H1 (cell line): ENCODE data around the gene TEKT4. TPM values are rescaled to one million over a fixed set of nuclear protein-coding genes. Genes with fewer than 3 reads are reported as not detected.

ENCODE experiments used
- CTCF ChIA-PET: fragments of 300-600 bp; sonication (Branson Sonifier 250); formaldehyde crosslinking; loops from one replicate; lab custom pipeline; 2021; ENCODE audit not compliant: partially characterized antibody; lab: Charles Lee
- POLR2A ChIA-PET: fragments of 300-600 bp; sonication (Branson Sonifier 250); formaldehyde crosslinking; loops from one replicate; lab custom pipeline; 2021; ENCODE audit warnings: inconsistent platforms; ENCODE audit not compliant: partially characterized antibody; lab: Charles Lee
- DNase-seq, 2 experiments: peaks; one replicate each; pipeline versions ENCODE4 v3.0.0 to v3.0.0-alpha.2; 2010 to 2022; ENCODE audit warnings: low spot score in 2 of 2, low read depth in 1 of 2, mixed read lengths in 1 of 2
- FAIRE-seq: peaks from 2 replicates; lab custom pipeline; 2011; peaks lifted over from hg19 to GRCh38; lab: Jason Lieb, UNC
- H2AFZ ChIP-seq: 2 replicates; pipeline ENCODE4 v1.8.1; 2012; ENCODE audit warnings: low read length, inconsistent platforms
- H2AK5ac ChIP-seq: 2 replicates; pipeline ENCODE4 v1.6.1; 2013; ENCODE audit warnings: low read depth, low read length
- H2BK120ac ChIP-seq: replicated peaks from 2 replicates; pipeline ENCODE3; 2013; ENCODE audit warnings: low read depth, low read length, inconsistent platforms
- H2BK12ac ChIP-seq: 2 replicates; pipeline ENCODE4 v1.6.1; 2013; ENCODE audit warnings: low read depth, low read length
- H2BK15ac ChIP-seq: 2 replicates; pipeline ENCODE4 v1.6.1; 2013; ENCODE audit warnings: low read length
- H2BK20ac ChIP-seq: 2 replicates; pipeline ENCODE4 v1.6.1; 2013; ENCODE audit warnings: low read length
- H2BK5ac ChIP-seq: 2 replicates; pipeline ENCODE4 v1.6.1; 2013; ENCODE audit warnings: low read depth, low read length
- H3K14ac ChIP-seq: 2 replicates; pipeline ENCODE4 v1.6.1; 2013; ENCODE audit warnings: inconsistent platforms; ENCODE audit not compliant: insufficient read length
- H3K18ac ChIP-seq: 2 replicates; pipeline ENCODE4 v1.6.1; 2013; ENCODE audit warnings: low read length; ENCODE audit errors: extremely low read depth
- H3K23ac ChIP-seq: 2 replicates; pipeline ENCODE4 v1.6.1; 2013; ENCODE audit warnings: inconsistent platforms; ENCODE audit not compliant: insufficient read length
- H3K23me2 ChIP-seq: 2 replicates; pipeline ENCODE4 v1.6.1; 2013; ENCODE audit warnings: low read depth, low read length
- H3K27ac ChIP-seq: 2 replicates; pipeline ENCODE4 v1.6.1; 2011; ENCODE audit warnings: low read depth, low read length, inconsistent platforms
- H3K27me3 ChIP-seq, 4 experiments: replicated peaks in 1 of 4; 1 replicate in 1 of 4; 2 replicates in 3 of 4; pipeline versions ENCODE4 v1.6.1 to v1.8.1; 2011 to 2013; ENCODE audit warnings: low read length in 3 of 4, mild to moderate bottlenecking in 3 of 4, inconsistent platforms in 2 of 4, mixed read lengths in 2 of 4, moderate library complexity in 1 of 4; ENCODE audit not compliant: control insufficient read depth in 3 of 4, insufficient read depth in 3 of 4; ENCODE audit errors: extremely low read depth in 1 of 4
- H3K36me3 ChIP-seq, 4 experiments: 2 replicates each; pipeline versions ENCODE4 v1.6.1 to v1.8.1; 2011 to 2013; ENCODE audit warnings: mild to moderate bottlenecking in 4 of 4, low read length in 3 of 4, moderate library complexity in 2 of 4, control low read depth in 1 of 4, inconsistent platforms in 1 of 4; ENCODE audit not compliant: insufficient read depth in 4 of 4, control insufficient read depth in 2 of 4
- H3K4ac ChIP-seq: replicated peaks from 2 replicates; pipeline ENCODE3; 2013; ENCODE audit warnings: low read length, low read depth, mixed read lengths, inconsistent platforms; ENCODE audit not compliant: insufficient read length
- H3K4me1 ChIP-seq, 4 experiments: replicated peaks in 1 of 4; 1 replicate in 1 of 4; 2 replicates in 3 of 4; pipeline versions ENCODE4 v1.6.1 to v1.8.1; 2011 to 2013; ENCODE audit warnings: low read length in 3 of 4, inconsistent platforms in 2 of 4, mixed read lengths in 1 of 4; ENCODE audit not compliant: insufficient read depth in 4 of 4, control insufficient read depth in 3 of 4
- H3K4me2 ChIP-seq, 2 experiments: 2 replicates each; pipeline versions ENCODE4 v1.6.1 to v1.8.1; 2011 to 2013; ENCODE audit warnings: low read depth in 2 of 2, low read length in 2 of 2, control low read depth in 1 of 2, inconsistent platforms in 1 of 2, mild to moderate bottlenecking in 1 of 2; ENCODE audit not compliant: insufficient read depth in 1 of 2
- H3K4me3 ChIP-seq, 4 experiments: fragments of 200-600, 300-600 bp in 1 of 4; sonication (generic), shearing (Covaris generic), sonication (Bioruptor Twin) in 1 of 4; 2 replicates each; pipeline versions ENCODE4 v1.5.1 to v1.8.1; 2011 to 2016; ENCODE audit warnings: low read length in 4 of 4, low read depth in 3 of 4, control low read depth in 2 of 4, inconsistent platforms in 2 of 4, mild to moderate bottlenecking in 2 of 4, mixed read lengths in 1 of 4, moderate library complexity in 1 of 4; ENCODE audit not compliant: insufficient read depth in 2 of 4; ENCODE audit errors: extremely low read depth in 1 of 4
- H3K56ac ChIP-seq: replicated peaks from 2 replicates; pipeline ENCODE3; 2013; ENCODE audit warnings: low read depth, mild to moderate bottlenecking, mixed read lengths, low read length, inconsistent platforms; ENCODE audit not compliant: insufficient read length
- H3K79me1 ChIP-seq: 2 replicates; pipeline ENCODE4 v1.6.1; 2013; ENCODE audit warnings: low read depth, low read length, control low read depth
- H3K79me2 ChIP-seq, 2 experiments: 2 replicates each; pipeline versions ENCODE4 v1.6.1 to v1.8.1; 2012 to 2013; ENCODE audit warnings: low read length in 2 of 2, mild to moderate bottlenecking in 2 of 2, inconsistent platforms in 1 of 2; ENCODE audit not compliant: insufficient read depth in 2 of 2, control insufficient read depth in 1 of 2
- H3K9ac ChIP-seq, 4 experiments: replicated peaks in 1 of 4; 1 replicate in 1 of 4; 2 replicates in 3 of 4; pipeline versions ENCODE4 v1.6.1 to v1.8.1; 2011 to 2013; ENCODE audit warnings: low read depth in 3 of 4, low read length in 3 of 4, control low read depth in 2 of 4, mild to moderate bottlenecking in 2 of 4, moderate library complexity in 2 of 4, inconsistent platforms in 1 of 4; ENCODE audit errors: extremely low read depth in 1 of 4
- H3K9me3 ChIP-seq, 2 experiments: 2 replicates each; pipeline versions ENCODE4 v1.6.1 to v1.8.1; 2012 to 2013; ENCODE audit warnings: mild to moderate bottlenecking in 2 of 2, moderate library complexity in 2 of 2, control low read depth in 1 of 2, inconsistent platforms in 1 of 2, low read depth in 1 of 2, low read length in 1 of 2, mixed read lengths in 1 of 2; ENCODE audit not compliant: insufficient read depth in 2 of 2
- H4K20me1 ChIP-seq, 2 experiments: replicated peaks in 1 of 2; 2 replicates each; pipeline versions ENCODE3 to v1.8.1; 2011 to 2013; ENCODE audit warnings: inconsistent platforms in 2 of 2, low read length in 2 of 2, mild to moderate bottlenecking in 1 of 2; ENCODE audit not compliant: insufficient read depth in 2 of 2, control insufficient read depth in 1 of 2
- H4K5ac ChIP-seq: 2 replicates; pipeline ENCODE4 v1.6.1; 2013; ENCODE audit warnings: low read length, low read depth, mixed read lengths, inconsistent platforms; ENCODE audit not compliant: insufficient read length
- H4K8ac ChIP-seq: 2 replicates; pipeline ENCODE4 v1.8.0; 2013; ENCODE audit warnings: mild to moderate bottlenecking, moderate library complexity, low read length, inconsistent platforms; ENCODE audit not compliant: insufficient read depth; ENCODE audit errors: extremely low read depth
- H4K91ac ChIP-seq: replicated peaks from 2 replicates; pipeline ENCODE3; 2013; ENCODE audit warnings: low read length, mixed read lengths, inconsistent platforms; ENCODE audit not compliant: insufficient read length
- CBX5 ChIP-seq: fragments of 300-800, 300-1000 bp; sonication (generic); IDR thresholded peaks from 2 replicates; pipeline ENCODE4 v1.7.1; 2016; ENCODE audit warnings: antibody characterized with exemption, low read length, low read depth
- EGR1 ChIP-seq: IDR thresholded peaks from 2 replicates; pipeline ENCODE4 v1.6.1; 2011; ENCODE audit warnings: low read depth, low read length, borderline replicate concordance
- WGBS, 2 experiments: shearing (Covaris generic) in 1 of 2; methylation state at CpG; one replicate each; pipeline versions ENCODE4 v1.1.6 to v1.1.7; 2013 to 2015; ENCODE audit warnings: low lambda C conversion rate in 2 of 2, mixed read lengths in 2 of 2, inconsistent platforms in 1 of 2, low coverage in 1 of 2, missing lambda C conversion rate in 1 of 2; ENCODE audit not compliant: insufficient replicate concordance in 2 of 2, insufficient coverage in 1 of 2, insufficient read length in 1 of 2; ENCODE audit errors: extremely low coverage in 1 of 2, missing lambda C conversion rate in 1 of 2; 5-methylcytosine and 5-hydroxymethylcytosine counted together
- polyA plus RNA-seq, 7 experiments: library from polyadenylated mRNA; depleted of rRNA in 3 of 7; stranded (reverse) in 5 of 7; unstranded in 2 of 7; fragments of >200 nt in 5 of 7; fragments of 200-250 nt in 2 of 7; gene quantifications; 1 replicate in 5 of 7; 2 replicates in 1 of 7; 4 replicates in 1 of 7; pipeline versions ENCODE4 v1.2.1 to v1.2.3, GENCODE V29; 2011 to 2013; ENCODE audit warnings: missing spikeins in 2 of 7, mixed read lengths in 2 of 7
- total RNA-seq: library from RNA; stranded (reverse); fragmentation: NEBNext Ultra II Directional; extraction: Animal tissue kit (Norgen Biotek cat#: 25700); gene quantifications from 2 replicates; pipeline ENCODE4 v1.2.1, GENCODE V29; 2021

The TEKT4 gene
- total and polyA plus RNA-seq, 2 of the 8 experiments (the other 6 are each of a cell fraction or from before 2014, with no cell fraction given), result not detected

- no peak overlapping the region for H3K9ac ChIP-seq
- 89% methylated on average over 23 of the region's 28 CpGs; no CpG with 5 or more reads in 1 of the 2 experiments for WGBS, 2 experiments
- no peak overlapping the region for H2AK5ac ChIP-seq
- H3K23ac ChIP-seq, result no peak overlapping the region
- no peaks in the 10 kb centered on the region for H3K79me2 ChIP-seq
- no peak for FAIRE-seq
- H3K23me2 ChIP-seq, result no peaks in the 10 kb centered on the region
- H3K4me2 ChIP-seq, result no peak overlapping the region
- POLR2A ChIA-PET, result no interaction called here
- H3K56ac ChIP-seq, result no peak overlapping the region
- H2BK15ac ChIP-seq, result no peak overlapping the region
- no peaks in the 10 kb centered on the region for H4K20me1 ChIP-seq
- H2AFZ ChIP-seq, result no peak overlapping the region
- H3K4me1 ChIP-seq, result no peaks in the 10 kb centered on the region; a peak in 1 of 7 replicates
- no peak overlapping the region for H2BK120ac ChIP-seq
- H4K91ac ChIP-seq, result no peak overlapping the region
- no peak overlapping the region for H2BK20ac ChIP-seq
- no peak overlapping the region for H3K18ac ChIP-seq
- TF ChIP-seq CBX5 (0 out of 2 replicates have a peak, but pooled peaks have one; percentile 30), EGR1 (no peak)
- TF ChIP-seq, all 59 proteins: peak for 1
- no peaks in the 10 kb centered on the region for H3K36me3 ChIP-seq
- CTCF ChIA-PET, result interaction anchor here (1.1 kb wide), 1 partner anchor 247 kb away, joined by 3 read pairs; no protein-coding TSS in a partner anchor
- H2BK5ac ChIP-seq, result no peak overlapping the region
- no peak overlapping the region for H4K5ac ChIP-seq
- no peaks in the 10 kb centered on the region for H3K79me1 ChIP-seq
- no peak overlapping the region for H2BK12ac ChIP-seq
- H3K27me3 ChIP-seq, result peaks cover 0 to 4% (median 0%) of the 10 kb centered on the region in 4 experiments; a peak in 1 of 7 replicates
- no peak overlapping the region for H4K8ac ChIP-seq
- no peak overlapping the region for H3K27ac ChIP-seq
- no peak overlapping the region for H3K4ac ChIP-seq
- no peak for DNase-seq
- no peak overlapping the region for H3K4me3 ChIP-seq
- peaks cover 62 to 98% of the 10 kb centered on the region in 2 experiments; a peak in 3 of 4 replicates for H3K9me3 ChIP-seq
- H3K14ac ChIP-seq, result no peak overlapping the region
Observed at GRCh38 chr2:94873362-94874276, 2.4 kb downstream of the TEKT4 start.
